H1 (cell line): ENCODE measurements around the gene NBAS.

Source experiments
- CBX5 ChIP-seq: fragments of 300-800, 300-1000 bp; sonication (generic); IDR thresholded peaks from 2 replicates; pipeline ENCODE4 v1.7.1; 2016; ENCODE audit warnings: antibody characterized with exemption, low read length, low read depth
- CTCF ChIP-seq, 3 experiments: IDR thresholded peaks; 1 replicate in 2 of 3; 2 replicates in 1 of 3; pipeline versions ENCODE4 v1.5.1 to v1.6.1; 2011; ENCODE audit warnings: low read length in 3 of 3, mild to moderate bottlenecking in 3 of 3, inconsistent platforms in 2 of 3, low read depth in 1 of 3, moderate library complexity in 1 of 3; ENCODE audit not compliant: insufficient read depth in 1 of 3; ENCODE audit errors: control extremely low read depth in 1 of 3
- EP300 ChIP-seq, 2 experiments: IDR thresholded peaks; 1 replicate in 1 of 2; 2 replicates in 1 of 2; pipeline ENCODE4 v1.6.1; 2011 to 2012; ENCODE audit warnings: low read depth in 2 of 2, low read length in 2 of 2, mild to moderate bottlenecking in 2 of 2, borderline replicate concordance in 1 of 2, inconsistent platforms in 1 of 2, moderate library complexity in 1 of 2
- POLR2A ChIP-seq, 2 experiments: IDR thresholded peaks; 1 replicate in 1 of 2; 2 replicates in 1 of 2; pipeline ENCODE4 v1.6.1; 2011; ENCODE audit warnings: low read depth in 2 of 2, low read length in 2 of 2, mild to moderate bottlenecking in 2 of 2; ENCODE audit errors: control extremely low read depth in 1 of 2
- SP2 ChIP-seq: IDR thresholded peaks from 2 replicates; pipeline ENCODE4 v1.6.1; 2012; ENCODE audit warnings: mild to moderate bottlenecking, low read length, inconsistent platforms
- SRF ChIP-seq: IDR thresholded peaks from 2 replicates; pipeline ENCODE4 v1.6.1; 2011; ENCODE audit warnings: mild to moderate bottlenecking, low read depth, low read length, moderate library complexity
- YY1 ChIP-seq: IDR thresholded peaks from 2 replicates; pipeline ENCODE4 v1.6.1; 2011; ENCODE audit warnings: low read depth, mild to moderate bottlenecking, low read length

- no peak for TF ChIP-seq EP300 (IDR thresholded peaks at IDR 0.05; ENCODE audit: borderline replicate concordance in 1 of 2, low read depth in 2 of 2, low read length in 2 of 2)
- no peak for TF ChIP-seq CBX5
- TF ChIP-seq SRF = no peak
- TF ChIP-seq CTCF (IDR thresholded peaks at IDR 0.05; ENCODE audit: control extremely low read depth in 1 of 3, insufficient read depth in 1 of 3, low read depth in 1 of 3, low read length in 3 of 3) = no peak
- TF ChIP-seq YY1 = no peak
- TF ChIP-seq POLR2A (IDR thresholded peaks at IDR 0.05; ENCODE audit: control extremely low read depth in 1 of 2, low read depth in 2 of 2, low read length in 2 of 2) = no peak
- TF ChIP-seq SP2 = no peak
Observed at GRCh38 chr2:15507061-15507460, 54.1 kb downstream of the NBAS start.
